Neural cell (in vitro differentiated cells): ENCODE measurements around the gene ZBTB5.

ENCODE experiments used
- CTCF ChIP-seq: fragments of 450-650 bp; IDR thresholded peaks from 2 replicates; pipeline ENCODE4 v1.5.1; 2014; ENCODE audit warnings: antibody characterized with exemption, mild to moderate bottlenecking, moderate library complexity; ENCODE audit not compliant: poor library complexity, severe bottlenecking
- POLR2AphosphoS5 ChIP-seq: IDR thresholded peaks from 2 replicates; pipeline ENCODE4 v1.6.1; 2012

DNA sequence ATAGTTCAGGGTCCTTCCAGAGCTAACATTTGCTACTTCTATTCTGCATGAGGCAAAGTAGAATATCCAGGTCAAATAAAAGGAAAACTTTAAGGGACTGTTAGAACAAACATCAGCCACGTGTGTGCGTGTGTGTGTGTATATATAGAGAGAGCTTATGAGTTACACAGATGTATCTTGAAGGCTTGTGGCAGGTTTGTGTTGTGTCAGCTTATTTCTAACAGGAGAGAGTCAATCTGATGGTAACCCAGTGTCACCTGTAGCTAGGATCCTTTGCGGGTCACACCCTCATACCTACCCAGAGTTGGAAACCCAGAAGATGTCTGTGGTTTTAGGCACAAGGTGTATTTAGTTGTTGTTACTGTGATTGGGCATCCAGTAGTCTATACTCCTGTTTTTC lies 33.2 kb upstream of the ZBTB5 start:
- TF ChIP-seq CTCF (no peak), POLR2AphosphoS5 (no peak)
